GM13976 (cell line): ENCODE data around the gene ARHGAP20.

ENCODE experiments used
- DNase-seq: peaks from one replicate; pipeline ENCODE4 v3.0.0; 2012; ENCODE audit warnings: low spot score
- in situ Hi-C: fragments of 300-500 bp; cut with MboI; formaldehyde crosslinking; loops from one replicate; pipeline ENCODE4 v1.12.0; 2022; ENCODE audit warnings: low sequenced_read_pairs, mixed read lengths, inconsistent platforms; ENCODE audit not compliant: unreplicated experiment
- TF ChIP-seq, protein P1 (sequence below): IDR thresholded peaks from 2 replicates; pipeline ENCODE4 v1.5.1; 2012; ENCODE audit warnings: borderline replicate concordance, mild to moderate bottlenecking; ENCODE audit not compliant: insufficient read depth; ENCODE audit errors: extremely low read depth, missing control alignments, control extremely low read depth

ARHGAP20 gene

DNA sequence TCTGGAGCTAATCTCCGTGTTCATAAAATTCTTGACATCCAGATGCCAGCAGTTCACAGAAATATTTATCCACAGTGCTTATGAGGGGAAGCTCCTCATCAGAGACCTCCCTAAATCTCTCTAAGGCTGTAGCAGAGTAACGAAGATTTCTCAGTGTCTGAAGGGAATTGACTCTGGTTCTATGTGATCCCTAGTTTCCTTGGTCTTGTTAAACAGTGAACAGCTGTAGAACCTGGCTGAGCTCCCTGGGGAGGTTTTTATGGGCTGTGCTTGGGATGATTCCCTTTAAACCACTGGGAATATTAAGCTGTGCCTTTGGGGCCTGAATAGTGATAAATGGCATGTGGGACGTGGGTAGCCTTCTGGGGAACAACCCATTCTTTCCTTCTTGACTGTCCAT lies 43.7 kb upstream of the ARHGAP20 start:
- in situ Hi-C loops: no loop called here
- TF ChIP-seq, protein P1, sequence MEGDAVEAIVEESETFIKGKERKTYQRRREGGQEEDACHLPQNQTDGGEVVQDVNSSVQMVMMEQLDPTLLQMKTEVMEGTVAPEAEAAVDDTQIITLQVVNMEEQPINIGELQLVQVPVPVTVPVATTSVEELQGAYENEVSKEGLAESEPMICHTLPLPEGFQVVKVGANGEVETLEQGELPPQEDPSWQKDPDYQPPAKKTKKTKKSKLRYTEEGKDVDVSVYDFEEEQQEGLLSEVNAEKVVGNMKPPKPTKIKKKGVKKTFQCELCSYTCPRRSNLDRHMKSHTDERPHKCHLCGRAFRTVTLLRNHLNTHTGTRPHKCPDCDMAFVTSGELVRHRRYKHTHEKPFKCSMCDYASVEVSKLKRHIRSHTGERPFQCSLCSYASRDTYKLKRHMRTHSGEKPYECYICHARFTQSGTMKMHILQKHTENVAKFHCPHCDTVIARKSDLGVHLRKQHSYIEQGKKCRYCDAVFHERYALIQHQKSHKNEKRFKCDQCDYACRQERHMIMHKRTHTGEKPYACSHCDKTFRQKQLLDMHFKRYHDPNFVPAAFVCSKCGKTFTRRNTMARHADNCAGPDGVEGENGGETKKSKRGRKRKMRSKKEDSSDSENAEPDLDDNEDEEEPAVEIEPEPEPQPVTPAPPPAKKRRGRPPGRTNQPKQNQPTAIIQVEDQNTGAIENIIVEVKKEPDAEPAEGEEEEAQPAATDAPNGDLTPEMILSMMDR: no peak

DNA sequence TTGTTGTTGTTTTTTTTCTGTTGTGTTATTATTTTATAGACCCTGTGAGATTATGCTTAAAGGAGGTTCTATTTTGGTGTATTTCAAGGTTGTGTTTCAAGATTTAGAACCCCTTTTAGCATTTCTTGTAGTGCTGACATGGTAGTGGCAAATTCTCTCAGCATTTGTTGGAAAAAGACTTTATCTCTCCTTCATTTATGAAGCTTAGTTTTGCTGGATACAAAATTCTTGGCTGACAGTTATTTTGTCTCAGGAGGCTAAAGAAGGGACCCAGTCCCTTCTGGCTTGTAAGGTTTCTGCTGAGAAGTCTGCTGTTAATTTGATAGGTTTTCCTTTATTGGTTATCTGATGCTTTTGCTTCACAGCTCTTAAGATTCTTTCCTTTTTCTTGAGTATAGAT lies 40.7 kb upstream of the ARHGAP20 start:
- in situ Hi-C loops: no loop called here
- DNase-seq: no peak
- TF ChIP-seq, protein P1: no peak

More for the DNA sequence above, 43.7 kb upstream of the ARHGAP20 start:
- DNase-seq: no peak

DNA sequence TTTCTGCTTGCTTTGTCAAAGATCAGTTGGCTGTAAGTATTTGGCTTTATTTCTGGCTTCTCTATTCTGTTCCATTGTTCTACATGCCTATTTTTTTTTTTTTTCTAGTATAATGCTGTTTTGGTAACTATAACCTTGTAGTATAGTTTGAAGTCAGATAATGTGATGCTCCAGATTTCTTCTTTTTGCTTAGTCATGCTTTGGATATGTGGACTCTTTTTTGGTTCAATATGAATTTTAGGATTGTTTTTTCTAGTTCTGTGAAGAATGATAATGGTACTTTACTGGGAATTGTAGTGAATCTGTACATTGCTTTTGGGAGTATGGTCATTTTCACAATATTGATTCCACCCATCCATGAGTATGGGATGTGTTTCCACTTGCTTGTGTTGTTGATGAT lies 37.9 kb upstream of the ARHGAP20 start:
- in situ Hi-C loops: no loop called here

DNA sequence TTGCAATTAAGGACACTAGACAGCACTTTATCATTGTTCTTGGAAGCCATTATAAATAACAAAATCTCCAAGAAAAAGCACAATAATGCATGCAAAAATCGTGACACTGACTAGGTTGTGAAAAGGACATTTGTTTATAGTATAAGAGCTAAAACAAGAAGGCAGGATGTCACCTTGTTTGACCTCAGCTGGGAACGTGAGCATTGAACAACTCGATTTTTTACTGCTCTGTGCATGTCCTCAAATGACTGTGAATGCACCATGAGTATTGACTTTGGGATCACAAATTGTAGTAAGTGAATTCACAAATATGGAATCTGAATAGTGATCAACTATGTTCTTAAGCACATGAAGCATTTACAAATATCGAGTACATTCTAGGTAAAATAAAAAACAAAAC lies 35.3 kb upstream of the ARHGAP20 start:
- TF ChIP-seq, protein P1: no peak
- DNase-seq: no peak
- in situ Hi-C loops: no loop called here

More for the DNA sequence above, 37.9 kb upstream of the ARHGAP20 start:
- TF ChIP-seq, protein P1: no peak
- no peak for DNase-seq

DNA sequence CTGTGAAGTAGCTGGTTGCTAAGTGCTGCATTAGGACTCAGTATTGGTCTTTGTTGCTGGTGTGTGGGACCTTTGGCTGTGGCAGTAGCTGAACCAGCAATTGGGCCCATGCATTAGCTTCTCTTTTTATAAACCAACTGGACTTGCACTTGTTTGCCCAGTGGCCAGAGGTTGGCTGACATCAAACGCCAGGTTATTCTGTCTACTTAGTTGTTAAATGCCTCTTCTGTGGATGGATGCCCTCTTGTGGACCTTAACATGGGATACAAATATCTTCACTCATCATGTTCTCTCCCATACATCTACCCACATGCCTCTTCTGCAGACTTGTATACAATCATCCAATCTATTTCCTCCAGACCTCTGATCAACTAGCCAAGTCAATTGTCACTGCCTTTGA lies 26.4 kb upstream of the ARHGAP20 start:
- TF ChIP-seq, protein P1: no peak
- no peak for DNase-seq
- in situ Hi-C loops: no loop called here

DNA sequence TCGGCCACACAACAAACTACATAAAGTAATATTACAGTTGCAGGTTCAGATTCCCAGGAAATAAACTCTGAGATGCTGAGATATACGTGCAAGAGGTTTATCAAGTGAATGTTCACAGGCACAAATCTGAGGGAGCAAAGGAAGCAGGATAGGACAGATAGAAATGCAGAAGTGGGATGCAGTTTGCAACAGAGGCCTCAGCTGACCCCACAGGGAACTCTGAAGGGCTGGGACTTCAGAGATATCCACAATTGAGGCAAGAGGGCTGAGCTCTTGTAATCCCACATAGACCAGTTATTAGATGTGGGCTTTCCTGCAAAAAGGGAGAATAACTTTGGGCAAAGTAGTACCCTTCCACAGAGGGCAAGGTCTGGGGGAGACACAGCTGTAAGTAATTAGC lies 25.4 kb upstream of the ARHGAP20 start:
- no peak for DNase-seq
- TF ChIP-seq, protein P1: no peak
- in situ Hi-C loops: no loop called here

DNA sequence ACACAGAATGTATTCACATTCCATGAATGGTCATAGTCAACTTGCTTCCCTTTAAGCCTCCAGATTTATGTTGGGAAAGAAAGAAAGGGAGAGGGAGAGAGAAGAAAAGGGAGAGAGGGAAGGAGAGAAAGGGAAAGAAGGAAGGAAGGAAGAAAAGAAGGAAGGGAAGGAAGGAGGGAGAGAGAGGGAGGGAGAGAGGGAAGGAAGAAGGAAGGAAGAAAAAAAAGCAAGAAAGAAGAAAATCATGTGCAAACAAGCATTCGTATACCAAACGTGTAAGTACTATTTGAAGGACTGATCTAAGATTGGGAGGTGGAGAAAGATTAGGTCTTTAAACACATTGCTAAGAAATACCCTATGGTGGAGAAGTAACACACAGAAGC lies 23.9 kb upstream of the ARHGAP20 start:
- in situ Hi-C loops: no loop called here
- DNase-seq: no peak
- TF ChIP-seq, protein P1: no peak
